ENCODE results near the gene DDX31. TPM values are rescaled to one million over a fixed set of nuclear protein-coding genes. Genes with fewer than 3 reads are reported as not detected.

The DDX31 gene
- total RNA-seq, 1 experiment from 2014 or later: 26.2 TPM

DNA sequence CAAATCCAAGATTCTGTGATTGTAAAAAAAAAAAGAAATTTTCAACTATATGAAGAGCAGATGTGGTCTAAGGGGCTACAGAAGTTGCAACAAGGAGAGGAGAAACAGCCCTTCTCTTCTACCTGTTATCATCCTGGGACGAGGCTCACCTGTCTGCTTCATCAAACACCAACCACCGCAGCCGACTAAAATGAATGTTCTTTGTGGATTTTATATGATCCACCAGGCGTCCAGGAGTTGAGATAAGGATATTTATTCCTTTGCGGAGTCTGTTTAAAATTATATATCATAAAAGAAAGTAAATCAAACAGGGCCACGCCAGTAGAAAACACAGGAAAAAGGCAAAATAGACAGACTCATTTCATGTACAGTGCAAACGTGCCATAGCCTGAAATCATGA is 21.5 kb downstream of the DDX31 start (continued):
- TF ChIP-seq, protein P1, sequence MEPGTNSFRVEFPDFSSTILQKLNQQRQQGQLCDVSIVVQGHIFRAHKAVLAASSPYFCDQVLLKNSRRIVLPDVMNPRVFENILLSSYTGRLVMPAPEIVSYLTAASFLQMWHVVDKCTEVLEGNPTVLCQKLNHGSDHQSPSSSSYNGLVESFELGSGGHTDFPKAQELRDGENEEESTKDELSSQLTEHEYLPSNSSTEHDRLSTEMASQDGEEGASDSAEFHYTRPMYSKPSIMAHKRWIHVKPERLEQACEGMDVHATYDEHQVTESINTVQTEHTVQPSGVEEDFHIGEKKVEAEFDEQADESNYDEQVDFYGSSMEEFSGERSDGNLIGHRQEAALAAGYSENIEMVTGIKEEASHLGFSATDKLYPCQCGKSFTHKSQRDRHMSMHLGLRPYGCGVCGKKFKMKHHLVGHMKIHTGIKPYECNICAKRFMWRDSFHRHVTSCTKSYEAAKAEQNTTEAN (CRISPR knock-in tag; IDR thresholded peaks at IDR 0.05): no peak
- TF ChIP-seq MYBL2 (CRISPR knock-in tag; IDR thresholded peaks at IDR 0.05) (no peak), ZNF416 (CRISPR knock-in tag; IDR thresholded peaks at IDR 0.05) (no peak), FOXJ3 (CRISPR knock-in tag; IDR thresholded peaks at IDR 0.05; ENCODE audit: borderline replicate concordance) (no peak), SOX15 (CRISPR knock-in tag; IDR thresholded peaks at IDR 0.05) (no peak), OVOL2 (CRISPR knock-in tag; IDR thresholded peaks at IDR 0.05; ENCODE audit: borderline replicate concordance) (no peak), ZNF671 (CRISPR knock-in tag; IDR thresholded peaks at IDR 0.05) (no peak), ZBTB21 (CRISPR knock-in tag; IDR thresholded peaks at IDR 0.05; ENCODE audit: borderline replicate concordance) (no peak)
- TF ChIP-seq, protein P2, sequence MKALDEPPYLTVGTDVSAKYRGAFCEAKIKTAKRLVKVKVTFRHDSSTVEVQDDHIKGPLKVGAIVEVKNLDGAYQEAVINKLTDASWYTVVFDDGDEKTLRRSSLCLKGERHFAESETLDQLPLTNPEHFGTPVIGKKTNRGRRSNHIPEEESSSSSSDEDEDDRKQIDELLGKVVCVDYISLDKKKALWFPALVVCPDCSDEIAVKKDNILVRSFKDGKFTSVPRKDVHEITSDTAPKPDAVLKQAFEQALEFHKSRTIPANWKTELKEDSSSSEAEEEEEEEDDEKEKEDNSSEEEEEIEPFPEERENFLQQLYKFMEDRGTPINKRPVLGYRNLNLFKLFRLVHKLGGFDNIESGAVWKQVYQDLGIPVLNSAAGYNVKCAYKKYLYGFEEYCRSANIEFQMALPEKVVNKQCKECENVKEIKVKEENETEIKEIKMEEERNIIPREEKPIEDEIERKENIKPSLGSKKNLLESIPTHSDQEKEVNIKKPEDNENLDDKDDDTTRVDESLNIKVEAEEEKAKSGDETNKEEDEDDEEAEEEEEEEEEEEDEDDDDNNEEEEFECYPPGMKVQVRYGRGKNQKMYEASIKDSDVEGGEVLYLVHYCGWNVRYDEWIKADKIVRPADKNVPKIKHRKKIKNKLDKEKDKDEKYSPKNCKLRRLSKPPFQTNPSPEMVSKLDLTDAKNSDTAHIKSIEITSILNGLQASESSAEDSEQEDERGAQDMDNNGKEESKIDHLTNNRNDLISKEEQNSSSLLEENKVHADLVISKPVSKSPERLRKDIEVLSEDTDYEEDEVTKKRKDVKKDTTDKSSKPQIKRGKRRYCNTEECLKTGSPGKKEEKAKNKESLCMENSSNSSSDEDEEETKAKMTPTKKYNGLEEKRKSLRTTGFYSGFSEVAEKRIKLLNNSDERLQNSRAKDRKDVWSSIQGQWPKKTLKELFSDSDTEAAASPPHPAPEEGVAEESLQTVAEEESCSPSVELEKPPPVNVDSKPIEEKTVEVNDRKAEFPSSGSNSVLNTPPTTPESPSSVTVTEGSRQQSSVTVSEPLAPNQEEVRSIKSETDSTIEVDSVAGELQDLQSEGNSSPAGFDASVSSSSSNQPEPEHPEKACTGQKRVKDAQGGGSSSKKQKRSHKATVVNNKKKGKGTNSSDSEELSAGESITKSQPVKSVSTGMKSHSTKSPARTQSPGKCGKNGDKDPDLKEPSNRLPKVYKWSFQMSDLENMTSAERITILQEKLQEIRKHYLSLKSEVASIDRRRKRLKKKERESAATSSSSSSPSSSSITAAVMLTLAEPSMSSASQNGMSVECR (CRISPR knock-in tag; IDR thresholded peaks at IDR 0.05; ENCODE audit: borderline replicate concordance): no peak
- TF ChIP-seq, protein P3, sequence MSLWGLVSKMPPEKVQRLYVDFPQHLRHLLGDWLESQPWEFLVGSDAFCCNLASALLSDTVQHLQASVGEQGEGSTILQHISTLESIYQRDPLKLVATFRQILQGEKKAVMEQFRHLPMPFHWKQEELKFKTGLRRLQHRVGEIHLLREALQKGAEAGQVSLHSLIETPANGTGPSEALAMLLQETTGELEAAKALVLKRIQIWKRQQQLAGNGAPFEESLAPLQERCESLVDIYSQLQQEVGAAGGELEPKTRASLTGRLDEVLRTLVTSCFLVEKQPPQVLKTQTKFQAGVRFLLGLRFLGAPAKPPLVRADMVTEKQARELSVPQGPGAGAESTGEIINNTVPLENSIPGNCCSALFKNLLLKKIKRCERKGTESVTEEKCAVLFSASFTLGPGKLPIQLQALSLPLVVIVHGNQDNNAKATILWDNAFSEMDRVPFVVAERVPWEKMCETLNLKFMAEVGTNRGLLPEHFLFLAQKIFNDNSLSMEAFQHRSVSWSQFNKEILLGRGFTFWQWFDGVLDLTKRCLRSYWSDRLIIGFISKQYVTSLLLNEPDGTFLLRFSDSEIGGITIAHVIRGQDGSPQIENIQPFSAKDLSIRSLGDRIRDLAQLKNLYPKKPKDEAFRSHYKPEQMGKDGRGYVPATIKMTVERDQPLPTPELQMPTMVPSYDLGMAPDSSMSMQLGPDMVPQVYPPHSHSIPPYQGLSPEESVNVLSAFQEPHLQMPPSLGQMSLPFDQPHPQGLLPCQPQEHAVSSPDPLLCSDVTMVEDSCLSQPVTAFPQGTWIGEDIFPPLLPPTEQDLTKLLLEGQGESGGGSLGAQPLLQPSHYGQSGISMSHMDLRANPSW (CRISPR knock-in tag; conservative IDR thresholded peaks at IDR 0.05; ENCODE audit: low read depth): no peak
- TF ChIP-seq, protein P4, sequence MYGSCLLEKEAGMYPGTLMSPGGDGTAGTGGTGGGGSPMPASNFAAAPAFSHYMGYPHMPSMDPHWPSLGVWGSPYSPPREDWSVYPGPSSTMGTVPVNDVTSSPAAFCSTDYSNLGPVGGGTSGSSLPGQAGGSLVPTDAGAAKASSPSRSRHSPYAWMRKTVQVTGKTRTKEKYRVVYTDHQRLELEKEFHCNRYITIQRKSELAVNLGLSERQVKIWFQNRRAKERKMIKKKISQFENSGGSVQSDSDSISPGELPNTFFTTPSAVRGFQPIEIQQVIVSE (CRISPR knock-in tag; IDR thresholded peaks at IDR 0.05; ENCODE audit: borderline replicate concordance): no peak

DNA sequence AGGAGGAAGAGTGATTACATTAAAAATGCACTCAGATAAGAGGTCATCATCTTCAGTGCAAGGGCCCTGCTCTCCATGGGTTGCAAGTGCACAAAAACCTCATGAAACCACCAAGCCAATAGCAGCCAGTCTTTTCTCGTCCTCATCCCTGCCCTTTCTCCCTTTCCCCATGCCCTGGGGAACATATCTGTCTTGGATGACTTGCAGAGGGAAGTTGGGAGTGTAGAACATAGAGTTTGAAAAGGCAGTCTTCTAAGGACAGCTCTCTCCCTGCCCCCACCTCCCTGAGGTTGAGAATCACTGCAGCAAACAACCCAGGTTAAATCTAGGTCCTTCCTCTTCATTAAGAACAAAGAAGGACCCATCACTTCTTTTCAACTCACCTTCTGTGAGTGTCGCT is 22.0 kb downstream of the DDX31 start:
- CTCF ChIA-PET: no interaction called here
- no peak for DNase-seq (ENCODE audit: low spot score)
- POLR2A ChIA-PET: no interaction called here
- peaks cover 64% of the 10 kb centered on the region for H3K36me3 Mint-ChIP-seq
- H3K4me1 Mint-ChIP-seq: no peaks in the 10 kb centered on the region
- no peaks in the 10 kb centered on the region for H3K9me3 Mint-ChIP-seq
- H3K4me3 Mint-ChIP-seq: no peak overlapping the region
- H3K27ac Mint-ChIP-seq: no peak overlapping the region
- TF ChIP-seq EMX1 (CRISPR knock-in tag; IDR thresholded peaks at IDR 0.05) (no peak), TEAD4 (CRISPR knock-in tag; IDR thresholded peaks at IDR 0.05) (no peak), TP53 (CRISPR knock-in tag; IDR thresholded peaks at IDR 0.05) (no peak)
- TF ChIP-seq, protein P1 (CRISPR knock-in tag; IDR thresholded peaks at IDR 0.05): no peak
- TF ChIP-seq, protein P5, sequence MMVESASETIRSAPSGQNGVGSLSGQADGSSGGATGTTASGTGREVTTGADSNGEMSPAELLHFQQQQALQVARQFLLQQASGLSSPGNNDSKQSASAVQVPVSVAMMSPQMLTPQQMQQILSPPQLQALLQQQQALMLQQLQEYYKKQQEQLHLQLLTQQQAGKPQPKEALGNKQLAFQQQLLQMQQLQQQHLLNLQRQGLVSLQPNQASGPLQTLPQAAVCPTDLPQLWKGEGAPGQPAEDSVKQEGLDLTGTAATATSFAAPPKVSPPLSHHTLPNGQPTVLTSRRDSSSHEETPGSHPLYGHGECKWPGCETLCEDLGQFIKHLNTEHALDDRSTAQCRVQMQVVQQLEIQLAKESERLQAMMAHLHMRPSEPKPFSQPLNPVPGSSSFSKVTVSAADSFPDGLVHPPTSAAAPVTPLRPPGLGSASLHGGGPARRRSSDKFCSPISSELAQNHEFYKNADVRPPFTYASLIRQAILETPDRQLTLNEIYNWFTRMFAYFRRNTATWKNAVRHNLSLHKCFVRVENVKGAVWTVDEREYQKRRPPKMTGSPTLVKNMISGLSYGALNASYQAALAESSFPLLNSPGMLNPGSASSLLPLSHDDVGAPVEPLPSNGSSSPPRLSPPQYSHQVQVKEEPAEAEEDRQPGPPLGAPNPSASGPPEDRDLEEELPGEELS (CRISPR knock-in tag; IDR thresholded peaks at IDR 0.05): no peak
- H3K27me3 Mint-ChIP-seq (ENCODE audit: low read depth): no peaks in the 10 kb centered on the region
- no peak for ATAC-seq

Measured in WTC11 (cell line).